ENCODE results near the gene LPA. TPM values are rescaled to one million over a fixed set of nuclear protein-coding genes. Genes with fewer than 3 reads are reported as not detected.
"Not testable (repeated sequence)": the region's sequence is repeated elsewhere in the genome, so short reads cannot be mapped to it uniquely, and the experiment has no call there.

Gene LPA, protein sequence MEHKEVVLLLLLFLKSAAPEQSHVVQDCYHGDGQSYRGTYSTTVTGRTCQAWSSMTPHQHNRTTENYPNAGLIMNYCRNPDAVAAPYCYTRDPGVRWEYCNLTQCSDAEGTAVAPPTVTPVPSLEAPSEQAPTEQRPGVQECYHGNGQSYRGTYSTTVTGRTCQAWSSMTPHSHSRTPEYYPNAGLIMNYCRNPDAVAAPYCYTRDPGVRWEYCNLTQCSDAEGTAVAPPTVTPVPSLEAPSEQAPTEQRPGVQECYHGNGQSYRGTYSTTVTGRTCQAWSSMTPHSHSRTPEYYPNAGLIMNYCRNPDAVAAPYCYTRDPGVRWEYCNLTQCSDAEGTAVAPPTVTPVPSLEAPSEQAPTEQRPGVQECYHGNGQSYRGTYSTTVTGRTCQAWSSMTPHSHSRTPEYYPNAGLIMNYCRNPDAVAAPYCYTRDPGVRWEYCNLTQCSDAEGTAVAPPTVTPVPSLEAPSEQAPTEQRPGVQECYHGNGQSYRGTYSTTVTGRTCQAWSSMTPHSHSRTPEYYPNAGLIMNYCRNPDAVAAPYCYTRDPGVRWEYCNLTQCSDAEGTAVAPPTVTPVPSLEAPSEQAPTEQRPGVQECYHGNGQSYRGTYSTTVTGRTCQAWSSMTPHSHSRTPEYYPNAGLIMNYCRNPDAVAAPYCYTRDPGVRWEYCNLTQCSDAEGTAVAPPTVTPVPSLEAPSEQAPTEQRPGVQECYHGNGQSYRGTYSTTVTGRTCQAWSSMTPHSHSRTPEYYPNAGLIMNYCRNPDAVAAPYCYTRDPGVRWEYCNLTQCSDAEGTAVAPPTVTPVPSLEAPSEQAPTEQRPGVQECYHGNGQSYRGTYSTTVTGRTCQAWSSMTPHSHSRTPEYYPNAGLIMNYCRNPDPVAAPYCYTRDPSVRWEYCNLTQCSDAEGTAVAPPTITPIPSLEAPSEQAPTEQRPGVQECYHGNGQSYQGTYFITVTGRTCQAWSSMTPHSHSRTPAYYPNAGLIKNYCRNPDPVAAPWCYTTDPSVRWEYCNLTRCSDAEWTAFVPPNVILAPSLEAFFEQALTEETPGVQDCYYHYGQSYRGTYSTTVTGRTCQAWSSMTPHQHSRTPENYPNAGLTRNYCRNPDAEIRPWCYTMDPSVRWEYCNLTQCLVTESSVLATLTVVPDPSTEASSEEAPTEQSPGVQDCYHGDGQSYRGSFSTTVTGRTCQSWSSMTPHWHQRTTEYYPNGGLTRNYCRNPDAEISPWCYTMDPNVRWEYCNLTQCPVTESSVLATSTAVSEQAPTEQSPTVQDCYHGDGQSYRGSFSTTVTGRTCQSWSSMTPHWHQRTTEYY (N-terminal part only)
- not detected for total RNA-seq

DNA sequence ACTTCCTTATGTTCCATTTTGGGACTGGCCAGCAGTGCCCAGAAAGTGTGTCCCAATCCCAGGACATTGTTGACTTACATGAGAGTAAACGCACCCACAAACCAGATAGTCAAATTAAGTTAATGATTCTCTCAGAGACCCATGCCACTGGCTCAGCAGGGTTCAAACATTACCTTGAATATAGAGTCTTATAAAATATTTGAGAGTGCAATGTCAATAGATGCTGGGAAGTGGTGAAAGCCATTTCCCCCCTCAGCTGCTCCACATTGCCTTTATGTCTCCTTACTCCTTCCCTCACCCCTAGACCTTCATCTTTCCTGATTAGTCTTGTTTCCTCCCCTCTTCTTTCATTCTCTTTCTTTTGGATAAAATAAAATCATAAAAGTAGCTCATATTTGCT, at the start of gene LPA:
Gene LPA (minus strand): TSS at position 78 of the 400 bp plus-strand sequence. CDS start 61 bp downstream, at position 17.
- H3K4me3 Mint-ChIP-seq; H3K9me3 Mint-ChIP-seq; H3K27me3 Mint-ChIP-seq; H3K4me1 Mint-ChIP-seq; POLR2A ChIA-PET; DNase-seq; H3K36me3 Mint-ChIP-seq (ENCODE audit: low read depth); CTCF ChIA-PET; H3K27ac Mint-ChIP-seq: not testable (repeated sequence)

DNA sequence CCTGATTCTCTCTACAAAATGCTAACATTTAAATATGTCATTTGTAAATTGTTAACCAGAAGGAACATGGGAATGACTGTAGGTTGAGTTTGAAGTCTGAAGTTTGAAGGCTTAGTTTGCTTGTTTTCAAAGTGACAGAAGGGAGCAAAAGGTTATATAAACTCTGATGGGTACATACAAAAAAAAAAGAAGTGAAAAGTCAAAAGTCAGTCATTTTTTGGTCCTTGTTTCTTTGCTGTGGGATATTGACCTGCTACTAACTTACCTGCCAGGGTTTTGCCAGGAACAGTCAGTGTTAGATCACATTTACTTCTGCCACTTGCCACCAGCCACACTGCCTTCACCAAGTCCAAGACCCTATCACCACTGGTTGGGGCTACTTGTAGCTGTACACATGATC, 44.9 kb upstream of the LPA start:
- POLR2A ChIA-PET; DNase-seq; H3K27me3 Mint-ChIP-seq; H3K27ac Mint-ChIP-seq; H3K4me3 Mint-ChIP-seq; CTCF ChIA-PET; H3K9me3 Mint-ChIP-seq; H3K4me1 Mint-ChIP-seq; H3K36me3 Mint-ChIP-seq (ENCODE audit: low read depth): not testable (repeated sequence)

DNA sequence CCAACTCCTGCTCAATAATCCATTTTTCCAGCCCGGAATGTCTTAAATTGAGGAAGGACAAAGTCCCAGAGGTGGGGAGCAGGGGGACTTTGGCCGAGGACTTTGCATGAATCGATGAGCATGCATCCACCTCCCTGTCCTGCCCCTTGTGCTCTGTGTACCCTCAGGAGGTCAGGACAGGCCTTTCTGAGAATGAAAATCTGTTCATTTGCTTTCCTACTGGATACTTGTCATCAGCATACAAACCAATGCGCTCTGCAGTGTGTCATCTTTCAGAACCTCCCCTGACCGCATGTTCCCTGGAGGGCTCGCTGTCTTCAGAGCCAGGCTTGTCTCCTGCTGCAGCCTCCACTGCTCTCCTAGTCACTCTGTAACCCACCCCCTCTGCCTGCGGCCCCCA, 40.6 kb upstream of the LPA start:
- H3K4me1 Mint-ChIP-seq; H3K27me3 Mint-ChIP-seq; H3K36me3 Mint-ChIP-seq (ENCODE audit: low read depth); DNase-seq; H3K27ac Mint-ChIP-seq; CTCF ChIA-PET; H3K9me3 Mint-ChIP-seq; POLR2A ChIA-PET; H3K4me3 Mint-ChIP-seq: not testable (repeated sequence)

DNA sequence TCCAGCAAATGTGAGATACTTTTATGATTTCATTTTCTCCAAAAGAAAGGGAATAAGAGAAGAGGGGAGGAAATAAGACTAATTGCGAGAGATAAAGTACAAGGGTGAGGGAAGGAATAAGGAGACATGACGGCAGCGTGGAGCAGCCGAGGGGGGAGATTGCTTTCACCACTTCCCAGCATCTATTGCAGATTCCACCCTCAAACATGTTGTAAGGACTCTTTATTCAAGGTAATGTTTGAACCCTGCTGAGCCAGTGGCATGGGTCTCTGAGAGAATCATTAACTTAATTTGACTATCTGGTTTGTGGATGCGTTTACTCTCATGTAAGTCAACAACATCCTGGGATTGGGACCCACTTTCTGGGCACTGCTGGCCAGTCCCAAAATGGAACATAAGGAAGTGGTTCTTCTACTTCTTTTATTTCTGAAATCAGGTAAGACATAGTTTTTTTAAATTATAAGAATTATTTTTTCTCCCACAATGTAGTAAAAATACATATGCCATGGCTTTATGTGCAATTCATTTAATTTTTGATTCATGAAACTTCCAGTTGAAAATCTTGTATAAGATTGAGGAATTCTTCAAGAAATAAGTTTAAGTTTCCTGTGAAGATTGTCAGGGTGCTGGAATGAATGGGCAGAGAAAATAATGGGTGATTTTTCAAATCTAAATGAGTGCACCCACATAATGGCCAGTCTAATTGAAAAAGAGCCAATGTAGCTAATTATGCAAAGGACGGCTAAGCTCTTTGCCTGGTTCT, 38.0 kb upstream of the LPA start, which contains the start of gene PLG:
Gene PLG (plus strand): TSS at position 327 of the 763 bp plus-strand sequence. CDS start 61 bp downstream, at position 388.
- H3K4me1 Mint-ChIP-seq; DNase-seq; H3K4me3 Mint-ChIP-seq; CTCF ChIA-PET; H3K27me3 Mint-ChIP-seq; H3K27ac Mint-ChIP-seq; H3K9me3 Mint-ChIP-seq; H3K36me3 Mint-ChIP-seq (ENCODE audit: low read depth); POLR2A ChIA-PET: not testable (repeated sequence)

DNA sequence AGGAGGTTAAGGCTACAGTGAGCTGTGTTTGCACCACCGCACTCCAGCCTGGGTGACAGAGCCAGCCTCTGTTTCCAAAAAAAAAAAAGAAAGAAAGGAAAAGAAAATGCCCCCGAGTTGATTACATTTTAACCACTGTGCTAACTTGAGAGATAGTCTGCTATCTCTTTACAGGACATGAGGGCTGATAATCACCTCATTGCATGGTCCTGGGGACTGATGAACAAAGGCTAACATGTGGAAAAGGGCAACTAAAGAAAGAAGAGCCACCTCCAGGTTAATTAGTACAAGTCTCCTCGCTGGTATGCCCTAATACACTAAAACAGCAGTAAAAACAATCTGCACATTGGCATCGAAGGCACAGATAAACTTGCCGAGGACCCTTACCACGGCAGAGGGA, 33.8 kb upstream of the LPA start:
- Mint-ChIP-seq H3K27me3 (peaks cover 7% of the 10 kb centered on the region), H3K27ac (no peak overlapping the region), H3K4me3 (no peak overlapping the region), H3K9me3 (no peaks in the 10 kb centered on the region), H3K36me3 (ENCODE audit: low read depth) (no peaks in the 10 kb centered on the region), H3K4me1 (no peaks in the 10 kb centered on the region)
- ChIA-PET POLR2A (no interaction called here), CTCF (no interaction called here)
- no peak for DNase-seq

DNA sequence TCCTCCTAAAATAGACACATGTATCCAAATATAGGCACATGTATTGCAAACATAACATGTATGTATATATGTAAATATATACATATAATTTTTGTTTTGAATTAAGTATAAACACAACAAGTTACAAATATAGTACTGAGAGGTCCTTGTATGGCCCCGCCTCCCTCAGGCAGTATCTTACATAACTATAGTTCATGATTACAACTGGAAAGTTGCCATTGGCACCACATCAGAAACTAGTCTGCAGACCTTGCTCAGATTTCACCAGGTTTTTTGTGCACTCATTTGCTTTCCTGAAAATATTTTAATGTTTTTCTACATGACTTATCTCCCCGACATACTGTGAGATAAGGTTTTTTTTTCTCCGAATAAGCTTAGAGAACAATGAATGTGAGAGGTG, 32.8 kb upstream of the LPA start:
- H3K4me1 Mint-ChIP-seq: not testable (repeated sequence)

DNA sequence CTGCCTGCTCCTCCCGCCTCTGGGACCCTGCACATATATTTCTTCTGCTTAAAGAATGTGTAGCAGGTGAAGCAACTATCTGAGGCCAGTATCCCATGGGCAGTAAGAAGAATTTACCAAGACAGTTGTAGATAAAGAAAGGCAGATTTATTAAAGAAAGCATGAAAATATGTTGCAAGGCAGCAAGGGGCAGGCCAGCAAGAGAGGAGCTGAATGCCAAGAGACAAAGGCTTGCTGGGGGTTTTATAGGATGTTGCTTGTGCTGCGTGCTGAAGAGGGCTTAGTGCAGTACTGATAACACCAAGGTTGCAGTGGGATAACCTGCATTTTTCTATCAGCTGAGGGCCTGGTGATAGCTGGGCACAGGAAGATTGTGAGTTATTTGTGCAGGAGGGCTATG, 31.5 kb upstream of the LPA start:
- H3K27ac Mint-ChIP-seq; DNase-seq; H3K9me3 Mint-ChIP-seq; H3K27me3 Mint-ChIP-seq; H3K36me3 Mint-ChIP-seq (ENCODE audit: low read depth); H3K4me1 Mint-ChIP-seq; CTCF ChIA-PET; H3K4me3 Mint-ChIP-seq: not testable (repeated sequence)
- POLR2A ChIA-PET: interaction anchor here (0.6 kb wide), 1 partner anchor 832 kb away, joined by 3 read pairs; no protein-coding TSS in a partner anchor

More for the DNA sequence above, 32.8 kb upstream of the LPA start:
- DNase-seq; CTCF ChIA-PET; H3K27me3 Mint-ChIP-seq; H3K4me3 Mint-ChIP-seq; POLR2A ChIA-PET; H3K27ac Mint-ChIP-seq; H3K36me3 Mint-ChIP-seq (ENCODE audit: low read depth); H3K9me3 Mint-ChIP-seq: not testable (repeated sequence)

DNA sequence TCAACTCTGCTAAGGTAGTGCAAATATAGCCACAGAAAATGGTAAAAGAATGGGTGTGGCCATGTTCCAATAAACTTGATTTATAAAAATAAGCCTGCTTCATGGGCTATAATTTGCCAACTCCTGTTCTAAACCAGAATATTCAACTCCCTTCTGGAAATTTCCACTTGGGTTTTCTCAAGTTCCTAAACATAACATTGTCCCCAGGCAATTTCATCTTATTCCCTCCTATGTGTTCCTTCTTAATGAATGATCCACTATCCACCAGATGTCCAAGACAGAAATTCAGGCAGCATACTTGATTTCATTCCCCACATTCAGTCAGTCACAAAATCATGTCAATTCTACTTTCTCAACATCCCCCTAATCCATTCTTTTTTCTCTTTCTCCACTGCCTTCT, 30.9 kb upstream of the LPA start:
- H3K4me1 Mint-ChIP-seq; H3K27ac Mint-ChIP-seq; H3K36me3 Mint-ChIP-seq (ENCODE audit: low read depth); DNase-seq; H3K4me3 Mint-ChIP-seq; H3K9me3 Mint-ChIP-seq; H3K27me3 Mint-ChIP-seq; CTCF ChIA-PET; POLR2A ChIA-PET: not testable (repeated sequence)

DNA sequence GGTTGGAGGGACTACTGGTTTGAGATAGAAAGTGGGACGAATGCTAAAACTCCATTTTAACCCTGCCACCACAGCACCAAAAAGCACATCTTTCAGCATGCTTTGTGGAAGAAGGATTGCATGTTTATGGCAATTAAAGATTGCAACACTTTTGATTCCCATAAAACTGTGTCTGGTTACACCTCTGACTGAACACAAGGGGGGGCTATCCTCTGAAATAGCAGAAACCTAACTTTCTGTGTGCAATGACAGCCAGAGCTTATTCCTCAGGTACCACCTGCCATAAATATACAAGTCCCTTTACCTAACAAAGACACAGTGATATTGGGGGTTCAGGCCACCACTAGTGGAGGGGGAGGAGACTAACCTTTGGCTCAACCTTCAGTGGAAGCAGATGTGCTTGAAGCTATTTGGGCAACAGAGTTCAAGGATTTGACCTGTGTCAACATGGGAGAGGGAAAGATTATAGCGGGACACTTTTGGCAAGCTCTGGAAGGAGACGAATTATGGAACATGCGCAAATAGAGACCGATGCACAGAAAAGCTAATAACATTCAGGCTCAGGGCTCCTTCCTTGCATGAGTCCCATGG, 28.4 kb upstream of the LPA start:
- Mint-ChIP-seq H3K27ac (no peak overlapping the region), H3K27me3 (peaks cover 7% of the 10 kb centered on the region), H3K36me3 (ENCODE audit: low read depth) (no peaks in the 10 kb centered on the region), H3K4me1 (no peaks in the 10 kb centered on the region), H3K4me3 (no peak overlapping the region), H3K9me3 (no peaks in the 10 kb centered on the region)
- POLR2A ChIA-PET: no interaction called here
- DNase-seq: no peak
- CTCF ChIA-PET: no interaction called here

DNA sequence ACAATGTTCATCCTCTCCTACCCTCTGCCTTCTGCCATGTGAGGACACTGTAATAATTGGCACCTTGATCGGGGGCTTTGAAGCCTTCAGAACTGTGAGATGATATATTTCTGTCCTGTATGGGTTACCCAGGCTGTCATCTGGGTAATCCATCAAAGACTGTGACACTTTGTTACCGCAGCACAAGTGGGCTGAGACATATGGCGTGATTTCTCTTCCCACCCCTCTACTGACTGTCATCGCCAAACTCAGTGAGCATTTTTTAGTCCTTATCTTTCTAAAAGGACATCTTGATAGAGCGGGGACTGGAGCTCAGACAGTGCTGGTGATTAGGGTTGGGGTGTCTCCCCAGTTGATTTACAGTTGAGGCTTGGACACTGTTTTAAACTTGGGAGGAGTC, 27.5 kb upstream of the LPA start:
- Mint-ChIP-seq H3K27me3 (peaks cover 7% of the 10 kb centered on the region), H3K4me1 (no peaks in the 10 kb centered on the region), H3K4me3 (no peak overlapping the region), H3K27ac (no peak overlapping the region), H3K36me3 (ENCODE audit: low read depth) (no peaks in the 10 kb centered on the region), H3K9me3 (no peaks in the 10 kb centered on the region)
- POLR2A ChIA-PET: no interaction called here
- DNase-seq: no peak
- CTCF ChIA-PET: no interaction called here

DNA sequence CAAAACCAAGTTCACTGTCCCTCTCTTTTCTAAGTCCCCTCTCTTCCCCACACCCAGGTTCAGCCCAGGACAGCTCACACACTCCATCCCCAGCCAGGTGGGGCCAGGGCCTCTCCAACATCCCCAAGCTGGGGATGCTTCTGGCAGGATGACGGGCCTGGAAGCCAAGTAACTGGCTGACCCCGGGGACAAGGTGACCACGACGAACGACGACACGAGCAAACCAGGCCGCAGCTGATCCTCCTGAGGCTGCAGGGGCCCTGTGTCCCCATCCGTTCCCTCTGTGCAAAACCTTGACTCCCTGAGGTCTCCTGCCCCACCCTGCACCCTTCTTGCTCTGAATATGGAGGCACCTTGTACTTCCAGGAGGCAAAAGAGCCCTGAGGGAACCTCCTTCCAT, 26.4 kb upstream of the LPA start:
- H3K36me3 Mint-ChIP-seq (ENCODE audit: low read depth): no peaks in the 10 kb centered on the region
- no peak for DNase-seq
- H3K27ac Mint-ChIP-seq: no peak overlapping the region
- ChIA-PET POLR2A (no interaction called here), CTCF (no interaction called here)
- no peaks in the 10 kb centered on the region for H3K9me3 Mint-ChIP-seq
- H3K27me3 Mint-ChIP-seq: peaks cover 2% of the 10 kb centered on the region
- H3K4me3 Mint-ChIP-seq: no peak overlapping the region
- no peaks in the 10 kb centered on the region for H3K4me1 Mint-ChIP-seq

DNA sequence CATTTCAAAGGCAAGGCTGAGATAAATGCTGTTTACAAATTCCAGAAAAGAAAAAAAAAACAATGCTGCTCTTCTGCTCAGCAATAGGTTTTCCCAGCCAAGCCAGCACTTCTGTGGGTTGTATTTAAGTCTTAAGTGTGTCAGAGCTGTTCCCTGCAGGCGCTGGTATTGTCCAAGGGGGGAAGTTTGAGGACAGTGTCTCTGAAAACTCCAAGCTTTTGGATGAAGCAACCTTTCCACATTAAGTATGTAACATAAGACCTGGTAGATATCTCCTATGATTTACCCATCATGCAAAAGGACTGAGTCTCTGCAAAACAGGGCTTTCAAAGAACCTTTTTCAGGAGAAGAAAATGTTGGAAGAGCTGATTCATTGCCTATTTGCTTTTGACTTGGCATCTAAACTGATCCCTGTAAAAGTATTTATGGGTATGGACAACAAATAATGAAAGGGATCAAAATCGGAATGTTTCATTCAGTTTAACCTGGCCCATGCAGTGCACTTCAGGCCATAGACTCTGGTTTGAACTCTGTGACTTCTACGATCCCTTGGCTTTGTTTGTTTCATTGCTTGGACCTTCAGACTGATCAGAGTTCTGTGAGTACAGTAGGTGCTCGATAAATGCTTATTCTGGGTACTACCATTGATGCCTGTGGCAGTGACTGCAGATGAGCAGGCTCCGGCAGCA, 21.8 kb upstream of the LPA start:
- DNase-seq: no peak
- Mint-ChIP-seq H3K4me3 (no peak overlapping the region), H3K9me3 (no peaks in the 10 kb centered on the region), H3K27ac (no peak overlapping the region), H3K36me3 (ENCODE audit: low read depth) (no peaks in the 10 kb centered on the region), H3K27me3 (no peaks in the 10 kb centered on the region), H3K4me1 (no peaks in the 10 kb centered on the region)
- CTCF ChIA-PET: no interaction called here
- POLR2A ChIA-PET: no interaction called here
